GM15510 (cell line): Measurements from ENCODE around the gene GTF2F2.

Source experiments
- POLR2A ChIP-seq: IDR thresholded peaks from 3 replicates; pipeline ENCODE4 v1.6.1; 2011; ENCODE audit warnings: borderline replicate concordance; ENCODE audit not compliant: insufficient read length; ENCODE audit errors: extremely low read depth

The GTF2F2 gene

DNA sequence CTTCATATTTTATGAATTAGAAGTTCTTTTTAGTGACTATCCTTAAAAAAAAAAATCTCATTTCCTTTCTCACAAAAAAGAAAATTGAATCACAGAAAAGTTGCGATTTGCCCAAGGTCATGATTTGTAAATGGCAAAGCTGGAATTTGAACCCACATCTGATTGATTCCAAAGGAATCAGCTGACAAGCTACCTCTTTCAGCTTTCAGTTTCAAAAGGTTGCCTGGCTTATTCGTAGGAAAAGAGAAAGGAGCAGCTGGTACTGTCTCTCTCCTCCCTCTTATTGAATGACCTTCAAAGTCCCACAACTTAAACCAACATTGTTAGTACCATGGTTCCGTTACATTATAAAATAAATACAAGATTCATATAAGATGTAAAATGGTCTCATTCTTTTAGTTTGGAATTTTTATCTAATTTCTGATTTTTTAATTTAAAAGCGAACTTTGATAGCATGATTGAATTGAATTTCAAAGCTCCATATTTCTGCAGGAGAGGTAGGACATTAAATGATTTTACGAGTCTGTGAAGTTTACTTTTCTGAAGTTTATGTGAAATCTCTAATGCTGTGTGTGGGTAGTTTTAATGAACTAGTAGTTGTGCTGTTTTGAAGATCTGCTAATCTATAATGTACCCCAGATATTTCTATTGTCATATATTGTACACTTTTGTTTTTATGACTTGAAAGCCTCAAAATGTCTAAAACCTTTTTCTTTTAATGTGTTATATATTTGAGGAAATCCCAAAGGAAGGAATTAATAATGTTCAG, 99.0 kb downstream of the GTF2F2 start:
- no peak for TF ChIP-seq POLR2A

DNA sequence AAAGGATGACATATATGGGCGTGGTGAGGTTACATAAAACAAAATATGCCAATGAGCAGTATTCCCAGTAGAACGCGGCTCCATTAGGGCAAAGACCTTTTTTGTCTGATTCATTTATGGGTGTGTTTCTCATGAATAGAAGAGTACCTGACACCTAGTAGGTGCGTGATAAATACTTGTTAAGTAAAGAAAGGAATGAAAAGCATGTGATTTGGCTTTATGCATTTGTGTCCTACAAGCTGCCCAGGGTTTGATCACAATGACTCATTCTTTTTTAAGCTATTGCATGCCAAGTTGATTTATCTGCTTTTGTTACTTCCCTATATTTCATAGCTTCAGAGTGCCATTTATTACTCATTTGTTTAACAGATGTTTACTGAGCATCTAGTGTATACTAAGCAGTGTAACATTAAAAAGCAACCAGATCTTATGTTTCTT, 99.6 kb downstream of the GTF2F2 start:
- TF ChIP-seq POLR2A, result no peak

DNA sequence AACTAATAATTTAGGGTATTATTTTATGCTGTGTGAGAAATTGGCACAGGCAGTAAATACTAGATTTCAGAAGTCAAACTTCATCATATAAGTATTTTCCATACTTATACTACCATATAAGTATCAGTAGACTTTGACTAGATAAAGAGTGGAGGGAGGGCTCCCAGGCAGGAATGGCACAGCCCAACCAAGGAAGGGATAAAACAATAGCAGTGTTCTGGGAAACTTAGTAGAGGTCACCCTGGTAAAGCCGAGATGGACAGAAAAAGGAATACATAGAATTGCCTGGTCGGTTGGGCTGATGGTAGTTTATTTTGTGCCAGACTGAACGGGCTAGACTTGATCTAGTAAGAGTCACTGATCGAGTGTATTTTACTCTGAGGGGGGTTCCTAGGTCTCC, 100.1 kb downstream of the GTF2F2 start:
- no peak for TF ChIP-seq POLR2A

DNA sequence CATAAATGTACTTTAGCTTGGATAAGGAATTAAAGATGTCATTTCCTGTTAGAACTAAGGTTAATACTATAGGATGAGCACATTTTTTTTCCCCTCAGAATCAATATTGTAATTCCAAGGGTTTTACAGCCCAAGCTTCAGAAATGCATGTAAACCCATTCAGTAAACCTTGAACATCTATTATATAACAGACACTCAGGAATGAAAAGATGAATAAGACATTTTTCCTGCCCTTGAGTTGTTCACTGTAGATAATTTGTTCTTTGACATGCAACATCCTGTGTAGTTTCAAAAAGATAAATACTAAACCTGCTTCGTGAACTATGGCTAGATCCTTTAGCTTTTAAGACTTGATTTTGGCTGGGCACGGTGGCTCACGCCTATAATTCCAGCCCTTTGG, 102.2 kb downstream of the GTF2F2 start:
- no peak for TF ChIP-seq POLR2A

DNA sequence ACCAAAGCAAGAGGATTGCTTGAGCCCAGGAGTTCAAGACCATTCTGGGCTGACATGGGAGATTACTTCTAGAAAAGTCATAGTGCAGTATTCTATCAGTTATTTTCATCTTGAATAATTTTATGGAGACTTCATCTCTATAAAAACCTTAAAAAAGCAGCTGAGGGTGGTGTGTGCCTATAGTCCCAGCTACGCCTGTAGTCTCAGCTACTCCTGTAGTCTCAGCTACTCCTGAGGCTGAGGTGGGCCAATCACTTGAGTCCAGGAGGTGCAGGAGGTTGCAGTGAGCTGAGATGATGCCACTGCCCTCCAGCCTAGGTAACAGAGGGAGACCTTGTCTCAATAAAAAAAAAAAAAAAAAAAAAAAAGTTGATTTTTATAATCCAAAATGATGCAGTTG, 102.6 kb downstream of the GTF2F2 start:
- no peak for TF ChIP-seq POLR2A

DNA sequence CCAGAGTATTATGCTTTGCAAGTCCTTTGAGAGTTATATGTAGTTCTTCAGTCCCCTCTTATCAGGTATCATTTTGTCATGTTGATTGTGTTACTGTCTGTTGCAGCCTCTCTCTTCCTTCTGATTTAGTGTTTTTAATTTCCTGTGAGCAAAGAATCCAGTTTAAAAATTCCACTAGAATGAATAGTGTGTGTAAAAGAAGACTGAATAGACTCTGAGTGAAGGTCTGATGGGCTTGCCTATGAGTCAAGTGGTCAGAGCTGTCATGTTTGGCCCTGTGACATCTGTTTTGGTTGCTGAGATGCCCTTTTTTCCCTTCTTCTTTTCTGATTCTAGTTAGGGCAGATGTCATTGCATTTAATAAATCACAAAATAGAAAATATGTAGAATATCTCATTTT, 103.9 kb downstream of the GTF2F2 start:
- TF ChIP-seq POLR2A, result no peak

DNA sequence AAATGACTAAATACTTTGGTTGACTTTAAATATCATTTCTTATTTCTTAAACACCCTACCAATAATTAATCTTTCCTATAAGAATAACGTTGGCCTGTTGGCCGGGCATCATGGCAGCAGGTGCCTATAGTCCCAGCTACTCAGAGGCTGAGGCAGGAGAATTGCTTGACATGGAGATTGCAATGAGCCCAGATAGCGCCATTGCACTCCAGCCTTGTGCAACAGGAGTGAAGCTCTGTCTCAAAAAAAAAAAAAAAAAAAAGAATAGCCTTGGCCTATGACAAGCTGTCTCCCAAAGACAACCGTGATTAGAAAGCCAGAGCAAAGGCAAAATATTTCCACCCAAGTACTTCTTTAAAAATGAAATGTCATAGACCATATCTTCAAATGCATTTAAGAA, 105.1 kb downstream of the GTF2F2 start:
- TF ChIP-seq POLR2A, result no peak

DNA sequence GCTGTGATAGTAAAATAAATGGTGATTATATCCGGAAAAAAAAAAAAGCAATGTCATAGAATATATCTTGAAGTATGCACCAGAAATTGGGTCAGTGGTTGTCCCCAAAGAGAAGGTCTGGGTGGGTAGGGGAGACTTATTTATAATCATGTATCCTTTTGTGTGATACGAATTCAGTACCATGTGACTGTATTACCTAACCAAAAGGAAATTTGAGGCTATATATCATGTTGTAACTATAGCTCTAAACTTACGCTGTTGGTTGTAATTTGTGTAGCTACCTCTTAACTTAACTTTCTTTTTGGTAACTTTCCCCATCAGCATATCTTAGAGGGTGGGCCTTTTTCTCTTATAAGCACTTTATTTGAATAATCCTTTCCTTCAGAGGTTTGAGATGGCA, 105.7 kb downstream of the GTF2F2 start:
- TF ChIP-seq POLR2A, result no peak

DNA sequence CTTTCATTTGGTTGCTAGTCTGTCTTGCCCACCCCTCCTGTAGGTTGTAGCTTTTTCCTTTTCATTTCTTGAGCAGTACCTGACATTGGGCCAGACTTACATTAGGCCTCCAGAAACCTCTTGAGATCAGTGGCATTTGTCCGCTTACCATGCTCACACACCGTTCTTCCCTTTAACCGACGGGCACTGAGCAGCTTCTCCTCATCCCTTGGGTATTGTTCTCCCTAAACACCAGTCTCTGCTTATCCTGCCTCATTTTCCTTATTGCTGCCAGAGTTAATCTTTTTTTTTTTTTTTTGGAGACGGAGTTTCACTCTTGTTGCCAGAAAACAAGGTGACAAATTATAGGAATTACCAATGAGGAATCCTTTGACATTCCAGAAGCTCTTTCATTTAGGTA, 107.7 kb downstream of the GTF2F2 start:
- TF ChIP-seq POLR2A, result no peak

DNA sequence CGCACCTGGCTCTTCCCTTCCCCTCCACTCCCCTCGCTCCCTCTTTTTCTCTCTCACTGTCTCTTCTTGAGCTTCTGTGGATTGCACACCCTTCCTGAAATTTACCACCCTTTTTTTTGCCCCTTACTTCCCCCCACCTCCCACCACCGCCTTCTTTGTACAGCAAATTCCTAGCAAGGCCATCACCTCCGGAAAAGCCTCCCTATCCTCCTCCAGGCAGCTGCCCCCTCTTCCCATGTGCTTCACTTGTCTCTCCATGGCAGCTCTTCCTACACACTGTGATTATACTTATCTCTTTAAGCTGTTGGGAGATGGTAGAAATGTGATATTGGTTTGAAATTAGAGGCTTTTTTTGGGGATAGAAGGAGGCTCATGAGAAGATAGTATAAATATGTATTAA, 108.9 kb downstream of the GTF2F2 start:
- no peak for TF ChIP-seq POLR2A

DNA sequence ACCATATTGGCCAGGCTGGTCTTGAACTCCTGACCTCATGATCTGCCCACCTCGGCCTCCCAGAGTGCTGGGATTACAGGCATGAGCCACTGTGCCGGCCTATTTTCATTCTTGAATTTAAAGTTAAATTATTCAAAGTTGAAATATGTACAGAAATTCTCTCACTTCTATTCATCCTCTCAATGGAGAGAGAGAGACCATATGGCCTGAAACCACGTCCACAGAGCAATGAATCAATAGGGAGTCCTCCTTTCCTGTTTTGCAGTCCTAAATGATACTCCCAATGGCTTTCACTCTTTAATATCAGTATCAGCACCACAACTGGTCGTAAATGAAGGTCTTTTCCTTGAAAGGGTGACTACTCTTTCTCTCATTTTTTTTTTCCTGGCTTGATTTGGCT, 111.0 kb downstream of the GTF2F2 start:
- no peak for TF ChIP-seq POLR2A

DNA sequence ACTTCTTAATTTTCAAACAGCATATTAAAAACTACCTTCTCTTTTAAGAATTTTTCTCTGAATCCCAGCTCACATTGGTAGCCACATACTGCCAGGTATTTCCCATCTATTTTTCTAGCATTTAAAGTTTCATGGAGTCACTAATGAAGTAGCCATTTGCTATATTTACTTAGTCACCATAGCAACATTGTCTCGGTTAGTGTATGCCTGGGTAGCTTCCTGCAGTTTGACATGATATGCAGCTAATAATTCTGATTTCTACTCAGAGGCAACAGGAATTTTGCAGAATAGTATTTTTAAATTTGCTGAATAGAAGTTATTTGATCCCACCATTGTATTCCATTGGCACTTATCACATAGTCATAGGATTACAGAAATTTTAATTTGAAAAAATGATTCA, 111.4 kb downstream of the GTF2F2 start:
- no peak for TF ChIP-seq POLR2A

DNA sequence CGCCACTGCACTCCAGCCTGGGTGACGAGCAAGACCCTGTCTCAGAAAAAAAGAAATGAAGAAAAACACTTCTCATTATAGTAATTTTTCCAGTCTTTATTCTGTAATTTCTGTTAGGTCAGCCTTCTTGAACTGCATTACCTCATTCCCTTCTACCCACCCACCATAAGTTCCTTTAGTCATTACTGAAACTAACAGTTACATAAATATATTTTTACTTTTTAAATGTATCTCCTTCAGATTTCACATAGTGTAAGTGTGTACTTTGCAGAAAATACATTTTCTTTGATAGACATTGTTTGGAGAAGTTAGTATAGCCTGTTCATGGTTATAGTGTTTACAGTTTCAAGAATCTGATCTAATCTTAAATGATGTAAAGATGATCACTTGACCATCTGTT, 112.3 kb downstream of the GTF2F2 start:
- TF ChIP-seq POLR2A, result no peak

DNA sequence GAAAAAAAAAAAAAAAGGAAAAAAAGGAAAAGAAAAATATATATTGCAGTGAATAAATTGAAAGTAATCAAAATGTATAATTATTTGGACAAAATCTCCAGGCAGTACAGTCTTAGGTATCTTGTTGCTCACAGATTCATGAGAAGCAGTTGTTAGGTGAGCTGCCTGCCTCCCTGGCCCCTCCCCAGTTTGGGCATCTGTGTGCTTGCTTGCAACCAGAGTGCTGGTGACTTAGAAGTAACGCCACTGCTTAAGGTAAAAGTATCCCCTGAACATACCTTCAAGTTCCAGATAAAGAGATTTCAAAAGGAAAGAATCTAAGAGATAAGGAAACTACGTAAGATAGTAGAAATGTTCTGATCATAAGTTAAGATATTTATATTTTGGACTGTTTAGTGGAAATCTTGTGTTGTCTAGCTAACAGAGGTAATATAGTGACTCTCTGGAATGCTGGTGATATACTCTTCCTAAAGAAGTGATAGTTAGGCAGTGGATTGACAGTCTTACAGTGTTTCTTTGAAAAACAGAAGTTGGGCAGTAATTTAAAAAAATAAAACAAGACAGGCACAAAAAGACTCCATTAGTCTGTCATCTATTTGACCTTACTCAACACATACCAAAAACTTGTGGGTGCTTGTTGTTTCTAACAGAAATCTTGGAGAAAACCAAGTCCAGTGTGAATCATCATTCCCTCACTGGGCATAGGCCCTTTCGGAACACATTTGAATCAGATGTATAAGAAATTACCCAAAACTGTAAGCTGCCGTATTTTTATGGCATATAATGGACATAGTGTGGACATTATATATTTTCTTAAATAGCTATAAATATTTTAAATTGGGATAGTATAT, 118.9 kb downstream of the GTF2F2 start:
- no peak for TF ChIP-seq POLR2A

DNA sequence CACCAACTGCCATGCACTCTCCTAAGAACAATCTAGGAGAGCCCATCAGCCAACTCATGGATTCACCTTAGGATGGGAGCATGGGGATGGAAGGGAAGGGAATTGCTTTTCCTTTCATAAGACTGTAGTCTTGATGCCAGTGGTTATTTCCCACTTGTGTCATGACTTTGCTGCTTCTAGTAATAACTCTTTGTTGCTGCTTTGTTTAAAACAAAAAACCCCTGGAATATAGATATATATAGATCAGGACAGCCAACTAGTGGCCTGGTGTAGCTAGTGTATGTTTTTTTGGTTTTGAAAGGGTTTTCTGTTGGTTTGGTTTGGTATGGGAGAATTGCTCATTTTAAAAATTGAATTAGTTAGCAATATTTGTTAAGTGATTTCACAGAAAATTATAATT, 119.8 kb downstream of the GTF2F2 start:
- no peak for TF ChIP-seq POLR2A

DNA sequence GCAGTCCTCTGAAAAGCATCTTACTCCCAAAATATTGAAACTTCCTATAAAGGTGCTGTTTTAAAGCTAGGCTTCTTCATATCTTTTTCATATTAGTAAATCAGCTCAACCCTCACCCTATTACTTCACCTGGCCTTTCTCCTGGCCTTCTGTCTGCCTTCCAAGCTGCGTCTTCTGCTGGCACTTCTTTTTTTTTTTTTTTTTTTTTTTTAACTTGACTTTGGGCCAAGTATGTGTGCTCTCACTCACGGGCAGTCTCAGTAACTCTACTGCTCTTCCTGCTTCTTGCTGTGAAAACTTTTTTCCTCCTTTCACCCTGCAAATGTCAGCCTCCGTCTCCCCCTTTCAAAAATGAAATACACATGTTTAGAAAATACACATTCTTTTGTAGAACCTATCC, 121.8 kb downstream of the GTF2F2 start:
- no peak for TF ChIP-seq POLR2A
